ENCODE data around the gene HERC2. TPM values are rescaled to one million over a fixed set of nuclear protein-coding genes. Genes with fewer than 3 reads are reported as not detected.
A peak's percentile ranks its signal among the peaks of the same experiment; 100 is the strongest.

The HERC2 gene
- total RNA-seq, 1 experiment from 2014 or later: 69.2 TPM

- no peak overlapping the region for H2AFZ ChIP-seq (ENCODE audit: low read length)
- no peak overlapping the region for H2BK120ac ChIP-seq (ENCODE audit: low read depth, low read length, poor library complexity, severe bottlenecking)
- H3K9me3 Mint-ChIP-seq: peaks cover 11 to 14% of the 10 kb centered on the region in 2 experiments
- H3K23ac ChIP-seq (ENCODE audit: insufficient read length, low read depth, low read length): no peak overlapping the region
- no peak overlapping the region for H3K4me3 Mint-ChIP-seq
- no peak overlapping the region for H2BK20ac ChIP-seq (ENCODE audit: low read depth, low read length, poor library complexity, severe bottlenecking)
- no peak overlapping the region for H3K56ac ChIP-seq (ENCODE audit: insufficient read length, low read depth, low read length)
- no peak overlapping the region for H3K4ac ChIP-seq (ENCODE audit: low read depth, low read length)
- H2BK12ac ChIP-seq (ENCODE audit: insufficient read length, low read depth, low read length): no peak overlapping the region
- peaks cover 84 to 85% (median 85%) of the 10 kb centered on the region in 3 experiments for H3K36me3 Mint-ChIP-seq (ENCODE audit: insufficient read depth in 1 of 3, low read depth in 3 of 3)
- no CpG with 5 or more reads among the region's 3 CpGs for WGBS (ENCODE audit: extremely low coverage, insufficient read length, low lambda C conversion rate)
- no peak overlapping the region for H2AK5ac ChIP-seq (ENCODE audit: insufficient read length, low read length)
- peaks cover 6% of the 10 kb centered on the region for H3K9me3 ChIP-seq (ENCODE audit: control insufficient read depth, low read depth, low read length)
- H3K4me1 ChIP-seq (ENCODE audit: insufficient read depth, low read length): no peaks in the 10 kb centered on the region
- H3K79me2 ChIP-seq (ENCODE audit: insufficient read depth, low read length): no peaks in the 10 kb centered on the region
- no peak overlapping the region for H2BK5ac ChIP-seq (ENCODE audit: insufficient read length, low read length)
- H4K5ac ChIP-seq (ENCODE audit: insufficient read length, low read depth, low read length): no peak overlapping the region
- no peak for DNase-seq
- H3K4me1 Mint-ChIP-seq: peaks cover 8 to 11% of the 10 kb centered on the region in 2 experiments
- H3K27ac ChIP-seq (ENCODE audit: insufficient read length, low read depth, low read length): no peak overlapping the region
- no peak overlapping the region for H4K91ac ChIP-seq (ENCODE audit: insufficient read length, low read depth, low read length)
- no peaks in the 10 kb centered on the region; the same call in 1 of the 2 replicates for H3K27me3 Mint-ChIP-seq (ENCODE audit: low read depth)
- H2BK15ac ChIP-seq (ENCODE audit: low read depth, low read length): no peak overlapping the region
- TF ChIP-seq CTCF (conservative IDR thresholded peaks at IDR 0.05): no peak
- H3K27ac Mint-ChIP-seq: peak overlapping the region in 1 of 3 experiments; percentile 62; a peak in 1 of 7 replicates
- H3K79me1 ChIP-seq (ENCODE audit: insufficient read depth, low read depth, low read length, poor library complexity, severe bottlenecking): no peaks in the 10 kb centered on the region
- no peak overlapping the region for H3K4me2 ChIP-seq (ENCODE audit: insufficient read depth, insufficient read length, low read length)
- H3T11ph ChIP-seq (ENCODE audit: low read length): no peak overlapping the region
- no peak overlapping the region for H3K18ac ChIP-seq (ENCODE audit: insufficient read length, low read depth, low read length)
- no peak overlapping the region for H3K9ac ChIP-seq (ENCODE audit: extremely low read depth, insufficient read length, low read length)
- H3K14ac ChIP-seq (ENCODE audit: insufficient read depth, low read length): no peak overlapping the region
- no peaks in the 10 kb centered on the region for H3K27me3 ChIP-seq (ENCODE audit: insufficient read depth, low read length)
- H4K20me1 ChIP-seq (ENCODE audit: control insufficient read depth, insufficient read depth, insufficient read length): no peaks in the 10 kb centered on the region
- no peak overlapping the region for H4K8ac ChIP-seq (replicated peaks; ENCODE audit: insufficient read length, low read depth, low read length)
- H3K23me2 ChIP-seq (ENCODE audit: insufficient read length, low read depth, low read length, poor library complexity, severe bottlenecking): no peaks in the 10 kb centered on the region
Measured at GRCh38 chr15:28164876-28165275, 157.1 kb downstream of the HERC2 start.

All from H9 (cell line).